ENCODE measurements around the gene NAALADL1. TPM values are rescaled to one million over a fixed set of nuclear protein-coding genes. Genes with fewer than 3 reads are reported as not detected.
A peak's percentile ranks its signal among the peaks of the same experiment; 100 is the strongest.
"Not testable (repeated sequence)": the region's sequence is repeated elsewhere in the genome, so short reads cannot be mapped to it uniquely, and the experiment has no call there.

NAALADL1 gene
- total RNA-seq, 3 donors from 2014 or later: 6.9 to 57.7 (median 32.6) TPM

- TF ChIP-seq CTCF (IDR thresholded peaks at IDR 0.05): no peak
- ATAC-seq: no peak
- intact Hi-C loops (cut with DNase I, micrococcal nuclease): no loop called here
These were observed 31.5 kb downstream of the NAALADL1 start for GRCh38 chr11:65026810-65027209.

GRCh38 chr11:65023502-65023901, 34.9 kb downstream of the NAALADL1 start:
- H3K4me1 ChIP-seq (ENCODE audit: low read depth); DNase-seq; H3K9me3 ChIP-seq; H3K36me3 ChIP-seq (ENCODE audit: low read depth); ATAC-seq; H3K4me3 ChIP-seq; intact Hi-C loops (cut with DNase I, micrococcal nuclease): not testable (repeated sequence)

More at GRCh38 chr11:65026810-65027209, 31.5 kb downstream of the NAALADL1 start:
- Histone ChIP-seq H3K4me3 (peak overlapping the region; percentile 33), H3K36me3 (ENCODE audit: low read depth) (no peaks in the 10 kb centered on the region), H3K9me3 (no peaks in the 10 kb centered on the region), H3K4me1 (ENCODE audit: low read depth) (peaks cover 18% of the 10 kb centered on the region)
- no peak for DNase-seq

GRCh38 chr11:65021509-65021908, 36.8 kb downstream of the NAALADL1 start:
- Histone ChIP-seq H3K9me3 (no peaks in the 10 kb centered on the region), H3K36me3 (ENCODE audit: low read depth) (no peaks in the 10 kb centered on the region), H3K4me3 (no peak overlapping the region), H3K4me1 (ENCODE audit: low read depth) (no peaks in the 10 kb centered on the region)
- no peak for DNase-seq
- no peak for TF ChIP-seq CTCF (IDR thresholded peaks at IDR 0.05)
- ATAC-seq: no peak
- intact Hi-C loops (cut with DNase I, micrococcal nuclease): no loop called here

- ATAC-seq: no peak
- H3K36me3 ChIP-seq (ENCODE audit: low read depth): no peaks in the 10 kb centered on the region
- H3K9me3 ChIP-seq: no peaks in the 10 kb centered on the region
- no peak for TF ChIP-seq CTCF (IDR thresholded peaks at IDR 0.05)
- no peak overlapping the region for H3K4me3 ChIP-seq
- DNase-seq: no peak
- H3K4me1 ChIP-seq (ENCODE audit: low read depth): no peaks in the 10 kb centered on the region
- intact Hi-C loops (cut with DNase I, micrococcal nuclease): no loop called here
These were observed 37.4 kb downstream of the NAALADL1 start for GRCh38 chr11:65021003-65021402.

- DNase-seq: no peak
- ATAC-seq: no peak
- no peak overlapping the region for H3K4me3 ChIP-seq
- no peaks in the 10 kb centered on the region for H3K36me3 ChIP-seq (ENCODE audit: low read depth)
- H3K4me1 ChIP-seq (ENCODE audit: low read depth): peaks cover 7% of the 10 kb centered on the region
- intact Hi-C loops (cut with DNase I, micrococcal nuclease): no loop called here
- H3K9me3 ChIP-seq: no peaks in the 10 kb centered on the region
- TF ChIP-seq CTCF (IDR thresholded peaks at IDR 0.05): no peak
These were observed 38.5 kb downstream of the NAALADL1 start for GRCh38 chr11:65019824-65020223.

GRCh38 chr11:65017937-65018336, 40.4 kb downstream of the NAALADL1 start:
- no peak for TF ChIP-seq CTCF (IDR thresholded peaks at IDR 0.05)
- Histone ChIP-seq H3K9me3 (no peaks in the 10 kb centered on the region), H3K4me3 (no peak overlapping the region), H3K4me1 (ENCODE audit: low read depth) (peaks cover 11% of the 10 kb centered on the region), H3K36me3 (ENCODE audit: low read depth) (no peaks in the 10 kb centered on the region)
- intact Hi-C loops (cut with DNase I, micrococcal nuclease): no loop called here
- ATAC-seq: no peak
- DNase-seq: no peak
